Stimulated activated naive B cell treated with anti-CD40 and anti-IgM and Interleukin-4, amounts not matched to agents 10 μg/mL and 1 μg/mL and 100 μg/mL, for 72 hours (primary cell): ENCODE data around the gene RIPPLY2.

Experiments used
- ATAC-seq, 2 donors: fragments of 150-1000 bp; cut with Tn5 transposase; replicated peaks; 2 replicates each; pipeline ENCODE4 v1.10.0; 2021; ENCODE audit warnings: moderate library complexity in 1 of 2
- DNase-seq: peaks from one replicate; pipeline ENCODE4 v3.0.0; 2021
- H3K27ac Mint-ChIP-seq: one replicate; pipeline ENCODE4 v1.8.0; 2022; ENCODE audit warnings: mild to moderate bottlenecking, mixed read lengths
- H3K27me3 Mint-ChIP-seq, 2 donors: one replicate each; pipeline ENCODE4 v1.8.0; 2022; ENCODE audit warnings: mixed read lengths in 2 of 2
- H3K36me3 Mint-ChIP-seq, 2 donors: one replicate each; pipeline ENCODE4 v1.8.0; 2022; ENCODE audit warnings: mixed read lengths in 2 of 2, mild to moderate bottlenecking in 1 of 2
- H3K4me1 Mint-ChIP-seq, 2 donors: one replicate each; pipeline ENCODE4 v1.8.0; 2022; ENCODE audit warnings: mixed read lengths in 2 of 2, mild to moderate bottlenecking in 1 of 2
- H3K4me3 Mint-ChIP-seq, 2 donors: one replicate each; pipeline ENCODE4 v1.8.0; 2022; ENCODE audit warnings: mild to moderate bottlenecking in 2 of 2, mixed read lengths in 2 of 2, moderate library complexity in 1 of 2
- H3K9me3 Mint-ChIP-seq, 2 donors: one replicate each; pipeline ENCODE4 v1.8.0; 2022; ENCODE audit warnings: mixed read lengths in 2 of 2, mild to moderate bottlenecking in 1 of 2

RIPPLY2 gene

DNA sequence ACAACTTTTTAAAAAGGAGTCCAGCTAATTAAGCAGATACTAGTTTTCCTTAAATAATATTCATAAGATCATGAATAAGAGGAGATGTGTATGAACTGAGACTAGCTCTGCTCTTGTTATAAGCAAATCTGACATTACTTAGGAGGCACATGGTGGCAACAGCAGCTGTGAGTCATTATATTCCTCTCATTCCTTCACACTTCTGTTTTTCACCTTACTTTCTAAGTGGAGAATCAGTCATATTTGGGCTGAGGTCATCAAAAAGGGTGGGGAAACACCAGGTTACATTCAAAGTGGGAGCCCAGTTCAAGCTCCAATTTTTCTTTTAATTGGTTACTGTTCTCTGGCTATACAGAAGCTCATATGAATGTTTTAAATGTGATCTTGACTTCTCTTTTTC lies 6.0 kb upstream of the RIPPLY2 start:
- Mint-ChIP-seq H3K4me1 (peaks cover 6 to 8% of the 10 kb centered on the region in 2 donors), H3K4me3 (no peak overlapping the region), H3K9me3 (peaks cover 3% of the 10 kb centered on the region in 2 donors), H3K27ac (no peak overlapping the region), H3K36me3 (no peaks in the 10 kb centered on the region), H3K27me3 (peaks cover 44 to 49% of the 10 kb centered on the region in 2 donors)
- no peak for DNase-seq
- peak; percentile 96 for ATAC-seq

DNA sequence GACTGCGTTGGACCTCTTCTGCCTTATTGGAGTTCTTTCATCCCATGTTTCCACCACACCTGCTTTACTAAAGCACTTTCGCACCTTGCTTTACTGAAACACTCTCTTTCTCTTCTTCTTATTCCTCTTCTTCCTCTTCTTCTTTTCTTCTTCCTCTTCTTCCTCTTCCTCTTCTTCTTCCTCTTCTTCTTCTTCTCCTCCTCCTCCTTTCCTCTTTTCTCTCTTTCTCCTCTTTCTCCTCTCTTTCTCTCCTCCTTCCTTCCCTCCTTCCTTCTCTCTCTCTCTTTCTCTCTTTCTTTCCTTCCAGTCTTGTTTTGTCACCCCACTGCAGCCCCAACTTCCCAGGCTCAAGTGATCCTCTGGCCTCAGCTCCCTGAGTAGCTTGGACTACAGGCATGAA lies 4.0 kb upstream of the RIPPLY2 start:
- peaks cover 48 to 55% of the 10 kb centered on the region in 2 donors for H3K27me3 Mint-ChIP-seq
- no peaks in the 10 kb centered on the region for H3K36me3 Mint-ChIP-seq
- DNase-seq = no peak
- peaks cover 9 to 20% of the 10 kb centered on the region in 2 donors for H3K4me1 Mint-ChIP-seq
- no peak overlapping the region for H3K4me3 Mint-ChIP-seq
- no peaks in the 10 kb centered on the region for H3K9me3 Mint-ChIP-seq
- no peak for ATAC-seq
- H3K27ac Mint-ChIP-seq = no peak overlapping the region

DNA sequence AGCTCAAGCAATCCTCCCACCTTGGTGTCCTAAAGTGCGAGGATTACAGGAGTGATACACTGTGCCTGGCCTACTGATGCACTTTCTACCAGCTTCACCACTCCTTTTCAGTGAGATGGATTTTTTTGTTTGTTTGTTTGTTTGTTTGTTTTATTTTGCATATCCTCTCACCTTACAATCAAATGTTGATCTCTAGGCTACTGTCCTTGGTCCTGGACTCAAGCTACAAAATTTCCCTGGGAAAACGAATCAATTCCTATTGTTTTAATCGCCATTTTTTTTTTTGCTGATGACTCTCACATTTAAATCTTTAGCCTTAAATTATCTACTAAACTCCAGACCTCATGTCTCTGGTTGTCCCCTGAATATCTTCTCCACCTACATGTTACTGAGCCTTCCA lies 3.5 kb upstream of the RIPPLY2 start:
- Mint-ChIP-seq H3K27ac (no peak overlapping the region), H3K4me3 (no peak overlapping the region), H3K27me3 (peaks cover 52 to 60% of the 10 kb centered on the region in 2 donors), H3K4me1 (peaks cover 11 to 21% of the 10 kb centered on the region in 2 donors), H3K9me3 (no peaks in the 10 kb centered on the region), H3K36me3 (no peaks in the 10 kb centered on the region)
- DNase-seq (no peak), ATAC-seq (no peak)

DNA sequence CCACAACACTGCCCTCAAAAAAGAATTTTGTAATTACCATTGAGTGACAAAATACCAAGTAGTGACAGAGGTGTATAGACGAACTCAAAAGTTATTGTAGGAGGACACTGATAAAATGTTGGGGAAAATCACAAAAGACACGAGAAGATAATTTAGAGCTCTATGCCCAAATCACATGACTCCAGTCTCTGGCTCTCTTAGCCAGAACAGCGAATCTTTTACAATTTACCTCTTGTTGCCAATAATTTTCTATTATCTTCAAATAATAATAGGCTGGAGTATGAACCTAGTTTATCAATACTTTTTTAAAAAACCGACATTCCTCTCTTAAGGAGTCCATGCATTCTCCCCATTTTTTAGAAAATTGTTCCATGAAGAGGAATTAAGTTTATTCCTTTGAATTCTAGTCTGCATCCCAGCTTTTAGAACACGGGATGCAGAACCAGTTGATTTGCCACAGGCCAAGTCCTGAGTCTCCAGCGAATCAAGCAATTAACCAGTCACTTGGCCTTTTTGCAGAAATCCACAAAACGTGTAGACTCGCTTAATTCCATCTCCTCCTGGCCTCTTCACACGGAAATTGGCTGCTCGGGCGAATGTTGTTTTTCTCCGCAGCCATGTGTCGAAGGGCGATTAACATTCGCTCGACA lies 507 bp upstream of the RIPPLY2 start:
- Mint-ChIP-seq H3K4me3 (peak overlapping the region; percentile 87 to 90), H3K27ac (no peak overlapping the region), H3K27me3 (peaks cover 60 to 67% of the 10 kb centered on the region in 2 donors)

DNA sequence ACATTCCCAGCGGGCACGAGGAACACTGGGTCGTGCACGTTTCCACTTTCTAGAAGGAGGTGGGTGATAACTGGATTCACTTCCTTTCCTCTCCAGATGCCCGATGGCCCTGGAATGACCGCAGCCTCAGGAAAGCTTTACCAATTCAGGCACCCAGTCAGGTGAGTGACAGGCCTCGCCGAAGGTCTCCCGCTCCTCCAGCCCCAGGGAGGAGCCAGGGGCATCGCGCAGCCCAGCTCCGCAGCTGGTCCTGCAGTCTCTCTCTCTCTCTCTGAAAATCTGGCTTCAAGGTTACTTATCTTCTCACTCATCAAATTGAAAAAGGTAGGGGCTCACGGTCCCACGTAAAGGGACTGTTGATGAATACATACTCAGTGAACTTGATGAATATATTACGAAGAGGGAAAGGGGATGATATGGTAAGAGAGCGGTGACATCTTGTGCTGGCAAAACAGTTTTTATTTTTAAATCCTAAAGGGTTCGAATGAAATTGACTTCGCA lies 891 bp downstream of the RIPPLY2 start:
- Mint-ChIP-seq H3K36me3 (no peaks in the 10 kb centered on the region), H3K27ac (no peak overlapping the region), H3K4me1 (peaks cover 10 to 17% of the 10 kb centered on the region in 2 donors), H3K27me3 (peaks cover 51 to 58% of the 10 kb centered on the region in 2 donors), H3K9me3 (no peaks in the 10 kb centered on the region), H3K4me3 (peak overlapping the region; percentile 87 to 90)
- DNase-seq (no peak), ATAC-seq (peak in 1 of 2 donors; percentile 31)

More for the DNA sequence above, 507 bp upstream of the RIPPLY2 start:
- Mint-ChIP-seq H3K9me3 (no peaks in the 10 kb centered on the region), H3K4me1 (peaks cover 10 to 13% of the 10 kb centered on the region in 2 donors), H3K36me3 (no peaks in the 10 kb centered on the region)
- DNase-seq (no peak), ATAC-seq (no peak)

DNA sequence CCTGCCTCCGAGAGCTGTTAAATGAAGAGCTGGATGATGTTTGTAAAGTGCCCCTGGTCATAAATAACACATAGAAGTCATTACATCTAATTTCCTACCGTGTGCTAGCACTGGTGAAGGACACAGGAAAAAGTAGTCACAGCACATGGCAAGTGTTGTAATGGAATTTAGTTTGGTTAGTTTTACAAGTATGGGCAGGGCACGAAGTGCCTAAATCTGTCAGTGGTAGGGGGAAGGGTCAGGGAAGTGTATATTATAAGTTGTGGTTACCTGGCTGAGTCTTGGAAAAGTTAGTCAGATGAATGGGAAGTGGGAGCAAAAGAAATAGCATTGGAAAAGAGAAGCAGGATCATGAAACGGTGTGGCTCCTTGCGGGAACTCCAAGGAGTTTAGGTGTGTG lies 1.6 kb downstream of the RIPPLY2 start:
- peaks cover 7 to 21% of the 10 kb centered on the region in 2 donors for H3K4me1 Mint-ChIP-seq

DNA sequence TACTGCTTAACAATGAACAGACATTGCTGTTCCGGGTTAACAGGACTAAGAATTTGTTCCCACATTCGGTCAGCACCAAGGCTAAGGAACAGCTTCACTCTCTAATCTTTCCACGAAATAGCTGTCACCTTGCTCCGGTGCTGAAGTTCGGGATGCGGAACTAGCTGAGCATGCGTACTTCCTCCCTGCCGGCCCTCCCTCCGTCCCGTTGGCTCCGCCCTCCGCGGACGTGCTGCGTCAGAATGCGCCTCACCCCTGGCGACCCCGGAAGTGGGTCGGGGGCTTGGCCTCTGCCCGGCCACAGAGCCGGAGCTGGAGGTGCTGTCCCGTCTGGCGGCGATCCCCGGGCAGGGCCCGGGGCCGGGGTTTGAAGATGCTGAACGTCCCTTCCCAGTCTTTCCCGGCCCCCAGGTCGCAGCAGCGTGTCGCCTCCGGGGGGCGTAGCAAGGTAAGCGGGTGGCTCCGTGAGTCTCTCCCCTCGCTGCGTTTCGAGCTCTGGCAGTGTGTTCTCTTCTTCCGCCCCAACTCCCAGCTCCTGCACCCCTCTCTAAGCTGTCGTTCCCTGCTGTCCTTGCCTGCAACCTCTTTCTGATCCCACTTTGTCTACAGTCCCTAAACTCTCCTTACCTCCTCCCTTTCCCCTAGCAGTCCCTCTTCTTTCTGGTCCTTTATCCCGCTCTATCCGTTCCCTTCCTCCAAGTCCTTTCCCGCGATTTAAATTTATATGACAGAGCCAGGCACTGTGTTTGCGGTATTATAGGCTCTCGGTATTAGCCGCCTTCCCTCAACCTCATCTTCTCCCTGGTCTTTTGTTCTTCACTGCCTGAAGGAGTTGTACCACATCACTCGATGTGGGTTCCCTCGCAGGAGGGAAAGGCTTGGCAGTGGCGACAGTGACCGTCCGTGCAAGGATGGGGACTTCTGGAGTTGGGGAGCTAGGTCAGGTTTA lies 6.5 kb downstream of the RIPPLY2 start, which contains the start of gene CYB5R4:
CYB5R4 (plus strand) TSS at position 280 of the 949 bp plus-strand sequence; CDS start at position 374, 94 bp downstream.
- H3K4me1 Mint-ChIP-seq = peaks cover 16 to 32% of the 10 kb centered on the region in 2 donors
- ATAC-seq = peak; percentile 96 to 98

More for the DNA sequence above, 1.6 kb downstream of the RIPPLY2 start:
- Mint-ChIP-seq H3K27ac (no peak overlapping the region), H3K9me3 (no peaks in the 10 kb centered on the region), H3K27me3 (peaks cover 45 to 51% of the 10 kb centered on the region in 2 donors), H3K4me3 (no peak overlapping the region), H3K36me3 (no peaks in the 10 kb centered on the region)
- no peak for ATAC-seq
- no peak for DNase-seq

DNA sequence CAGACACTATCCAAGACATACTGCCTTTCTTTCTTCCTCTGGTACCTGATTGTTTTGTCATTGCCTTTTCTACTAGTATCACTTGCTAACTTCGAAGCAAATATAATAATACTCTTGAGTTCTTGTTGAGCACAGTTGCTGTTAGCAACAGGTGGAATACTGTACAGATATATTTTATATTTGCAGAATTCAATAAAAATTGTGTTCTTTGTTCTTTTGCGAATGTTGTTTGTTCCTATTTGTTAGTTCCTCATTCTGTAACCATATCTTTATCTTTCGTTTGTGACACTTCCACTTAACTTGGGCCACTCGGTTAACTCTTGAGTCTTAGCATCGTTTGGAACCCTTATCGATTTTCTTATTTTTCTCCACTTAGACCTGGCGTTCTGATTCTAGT lies 7.2 kb downstream of the RIPPLY2 start:
- DNase-seq (no peak), ATAC-seq (no peak)
- peaks cover 5 to 6% of the 10 kb centered on the region in 2 donors for H3K27me3 Mint-ChIP-seq
- peak overlapping the region; percentile 88 to 96 for H3K4me3 Mint-ChIP-seq
- peaks cover 16 to 32% of the 10 kb centered on the region in 2 donors for H3K4me1 Mint-ChIP-seq
- H3K9me3 Mint-ChIP-seq = no peaks in the 10 kb centered on the region
- H3K27ac Mint-ChIP-seq = peak overlapping the region; percentile 88
- H3K36me3 Mint-ChIP-seq = peaks cover 2 to 11% of the 10 kb centered on the region in 2 donors

More for the DNA sequence above, 6.5 kb downstream of the RIPPLY2 start, which contains the start of gene CYB5R4:
- Mint-ChIP-seq H3K27ac (peak within 1 kb of the TSS; percentile 88), H3K9me3 (no peaks in the 10 kb centered on the region), H3K4me3 (peak within 1 kb of the TSS; percentile 88 to 96), H3K27me3 (peaks cover 11 to 13% of the 10 kb centered on the region in 2 donors), H3K36me3 (peaks cover under 1 to 6% of the 10 kb centered on the region in 2 donors)
- DNase-seq = peak; percentile 93

DNA sequence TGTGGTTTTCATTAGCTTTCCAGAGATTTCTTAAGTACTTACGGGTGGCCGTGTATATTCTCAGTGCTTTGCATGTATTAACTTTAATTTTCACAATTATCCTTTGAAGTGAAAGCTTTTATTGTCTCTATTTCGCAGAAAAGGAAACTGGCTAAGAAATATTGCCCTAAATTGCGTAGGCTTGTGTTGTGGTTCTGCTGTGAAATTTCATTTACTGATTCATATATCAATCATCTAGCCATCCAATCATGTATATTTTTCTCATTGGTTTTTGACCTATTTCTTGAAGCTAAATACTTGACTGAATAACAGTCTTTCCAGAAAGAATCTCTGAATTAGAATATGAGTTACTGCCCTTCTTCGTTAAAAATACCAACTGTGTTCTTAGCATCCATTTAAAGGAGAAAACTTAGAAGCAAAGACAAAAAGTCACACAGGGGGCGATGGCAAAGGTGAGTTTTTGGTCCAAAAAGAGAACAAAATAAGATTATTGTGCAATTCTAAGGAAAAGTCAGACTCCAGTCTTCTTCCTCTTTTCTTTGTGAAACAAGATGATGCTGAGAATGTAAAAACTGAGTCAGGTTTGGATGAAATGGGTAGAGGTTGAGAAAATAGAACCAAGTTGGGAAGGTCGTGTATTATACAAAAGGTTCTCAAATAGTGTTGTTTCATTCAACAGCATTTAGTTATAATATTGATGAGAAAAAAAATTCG lies 7.8 kb downstream of the RIPPLY2 start:
- peak overlapping the region; percentile 88 to 96 for H3K4me3 Mint-ChIP-seq
- H3K36me3 Mint-ChIP-seq = peaks cover 8 to 17% of the 10 kb centered on the region in 2 donors

DNA sequence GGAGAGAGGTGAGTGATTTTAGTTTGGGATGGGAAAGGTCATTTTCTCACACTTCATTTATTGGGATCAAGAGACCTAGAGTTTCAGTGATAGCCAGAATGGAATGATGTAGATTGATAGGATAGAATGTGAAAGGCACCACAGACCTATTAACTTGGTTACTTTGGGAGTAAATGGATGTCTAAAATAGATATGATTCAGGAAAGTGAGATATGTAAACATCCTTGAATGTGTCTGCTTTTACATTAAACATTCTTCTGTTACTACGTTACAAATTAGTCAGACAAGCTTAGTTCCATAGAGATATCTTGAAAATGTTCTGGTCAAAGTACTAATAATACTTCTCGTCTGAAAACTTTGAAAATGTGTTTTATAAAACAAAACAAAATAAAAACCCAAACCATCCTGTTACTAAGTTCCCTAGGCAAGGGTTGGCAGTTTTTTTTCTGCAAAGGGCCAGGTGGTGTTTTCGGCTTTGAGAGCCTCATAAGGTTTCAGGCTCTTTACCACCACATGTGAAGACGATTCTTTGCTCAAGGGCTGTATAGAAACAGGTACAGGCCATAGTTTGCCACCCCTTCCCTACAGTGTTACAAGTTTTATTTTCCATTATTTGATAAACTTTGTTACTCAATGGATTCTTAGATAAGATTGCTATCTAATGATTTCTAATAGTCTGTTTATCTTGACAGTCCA lies 9.8 kb downstream of the RIPPLY2 start:
- Mint-ChIP-seq H3K4me3 (no peak overlapping the region), H3K36me3 (peaks cover 25 to 36% of the 10 kb centered on the region in 2 donors), H3K27ac (no peak overlapping the region), H3K4me1 (peaks cover 16 to 32% of the 10 kb centered on the region in 2 donors), H3K9me3 (peaks cover 6 to 7% of the 10 kb centered on the region in 2 donors), H3K27me3 (no peaks in the 10 kb centered on the region)
- ATAC-seq (no peak), DNase-seq (no peak)

More for the DNA sequence above, 7.8 kb downstream of the RIPPLY2 start:
- Mint-ChIP-seq H3K4me1 (peaks cover 16 to 32% of the 10 kb centered on the region in 2 donors), H3K27me3 (peaks cover 0 to under 1% of the 10 kb centered on the region in 2 donors), H3K27ac (peak overlapping the region; percentile 88), H3K9me3 (no peaks in the 10 kb centered on the region)
- no peak for ATAC-seq
- no peak for DNase-seq

DNA sequence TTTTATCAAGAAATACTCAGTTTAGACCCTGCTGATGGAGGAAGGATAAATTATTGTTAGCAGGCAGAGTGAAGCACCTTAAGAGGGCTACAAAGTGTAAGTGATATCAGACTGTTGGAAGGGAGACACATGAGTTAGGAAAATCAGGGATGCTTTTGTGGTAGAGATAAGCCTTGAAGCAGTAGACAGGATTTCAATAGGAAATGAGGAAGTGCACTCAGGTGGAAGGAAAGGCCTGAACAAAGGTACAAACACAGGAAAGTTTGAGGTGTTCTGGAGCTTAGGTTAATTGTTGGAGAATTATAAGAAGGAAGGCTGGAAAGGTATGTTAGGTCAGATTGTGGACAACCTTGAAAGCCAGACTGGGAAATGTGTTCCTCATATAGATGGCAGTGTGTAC lies 13.9 kb downstream of the RIPPLY2 start:
- peaks cover 10 to 17% of the 10 kb centered on the region in 2 donors for H3K4me1 Mint-ChIP-seq
- no peak for ATAC-seq
- peaks cover 7 to 10% of the 10 kb centered on the region in 2 donors for H3K9me3 Mint-ChIP-seq
- H3K4me3 Mint-ChIP-seq = no peak overlapping the region
- H3K27me3 Mint-ChIP-seq = no peaks in the 10 kb centered on the region
- H3K27ac Mint-ChIP-seq = no peak overlapping the region
- no peak for DNase-seq
- peaks cover 45 to 58% of the 10 kb centered on the region in 2 donors for H3K36me3 Mint-ChIP-seq

DNA sequence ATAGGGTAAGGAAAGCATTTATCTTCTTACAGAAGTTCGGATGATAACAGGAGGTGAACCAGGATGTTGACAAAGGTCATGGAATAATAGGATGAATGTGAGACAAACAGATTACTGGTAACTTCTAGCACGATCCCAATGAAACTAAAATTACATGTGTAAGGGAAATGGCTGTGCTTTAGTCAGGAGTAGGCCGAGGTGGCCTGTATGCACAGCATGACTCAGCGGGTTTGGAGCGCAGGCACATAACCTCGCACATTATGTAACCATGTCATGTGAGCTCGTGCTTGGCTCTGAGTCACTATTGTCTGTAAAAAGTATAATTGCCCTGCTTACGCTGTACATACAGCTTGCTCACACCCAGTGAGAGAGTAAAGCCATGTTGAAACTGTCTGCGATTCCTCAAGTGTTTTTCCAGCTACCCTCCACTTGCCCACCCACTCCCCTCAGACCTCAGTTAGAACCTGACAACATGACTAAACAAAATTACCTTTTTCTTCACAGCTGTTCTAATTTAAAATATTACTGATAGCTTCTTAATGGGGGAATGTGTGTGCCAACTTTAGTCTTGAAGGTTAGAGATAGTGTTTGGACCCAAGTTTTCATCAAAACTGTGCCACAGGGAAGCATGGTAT lies 14.5 kb downstream of the RIPPLY2 start:
- ATAC-seq = no peak
- Mint-ChIP-seq H3K36me3 (peaks cover 45 to 54% of the 10 kb centered on the region in 2 donors), H3K9me3 (peaks cover 7 to 10% of the 10 kb centered on the region in 2 donors), H3K4me3 (no peak overlapping the region), H3K27ac (no peak overlapping the region), H3K27me3 (no peaks in the 10 kb centered on the region), H3K4me1 (peaks cover 7 to 18% of the 10 kb centered on the region in 2 donors)
- no peak for DNase-seq

DNA sequence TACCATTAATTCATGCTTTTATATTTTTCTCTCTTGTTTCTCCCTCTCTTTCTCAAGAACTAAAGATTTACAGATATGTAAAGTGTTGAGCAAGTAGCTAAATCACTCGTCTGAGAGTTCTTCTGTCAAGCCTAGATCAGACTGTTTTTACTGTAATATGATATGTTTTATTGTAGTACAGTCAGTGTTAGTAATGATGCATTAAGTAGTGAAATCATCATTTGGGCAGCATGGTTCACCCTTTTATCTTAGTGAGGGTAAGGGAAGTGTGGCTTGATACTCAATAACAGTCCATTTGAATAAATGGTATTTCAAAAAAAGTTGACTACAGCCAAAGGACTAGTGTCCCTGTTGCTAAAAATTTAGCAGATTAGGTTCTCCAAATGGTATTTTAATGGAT lies 15.5 kb downstream of the RIPPLY2 start:
- ATAC-seq = no peak
- no peak for DNase-seq
- peaks cover 45 to 55% of the 10 kb centered on the region in 2 donors for H3K36me3 Mint-ChIP-seq

More for the DNA sequence above, 15.5 kb downstream of the RIPPLY2 start:
- Mint-ChIP-seq H3K4me1 (peaks cover 8 to 21% of the 10 kb centered on the region in 2 donors), H3K27me3 (no peaks in the 10 kb centered on the region), H3K27ac (peak overlapping the region; percentile 7), H3K4me3 (no peak overlapping the region), H3K9me3 (peaks cover 7 to 10% of the 10 kb centered on the region in 2 donors)
